GM23338 (cell line): ENCODE results near the gene NDST3.

Source experiments
- EZH2 ChIP-seq: fragments of 200-600 bp; sonication (generic); IDR thresholded peaks from one replicate; pipeline ENCODE4 v1.8.0; 2017; ENCODE audit warnings: antibody characterized with exemption, mild to moderate bottlenecking, low read depth; ENCODE audit not compliant: unreplicated experiment
- JUNB ChIP-seq: IDR thresholded peaks from one replicate; pipeline ENCODE4 v1.6.1; 2016; ENCODE audit warnings: antibody characterized with exemption; ENCODE audit not compliant: unreplicated experiment

GRCh38 chr4:118224243-118224829 is 190.1 kb downstream of the NDST3 start:
- TF ChIP-seq JUNB: no peak
- TF ChIP-seq EZH2: no peak
